ENCODE results near the gene MTG2.

DNA sequence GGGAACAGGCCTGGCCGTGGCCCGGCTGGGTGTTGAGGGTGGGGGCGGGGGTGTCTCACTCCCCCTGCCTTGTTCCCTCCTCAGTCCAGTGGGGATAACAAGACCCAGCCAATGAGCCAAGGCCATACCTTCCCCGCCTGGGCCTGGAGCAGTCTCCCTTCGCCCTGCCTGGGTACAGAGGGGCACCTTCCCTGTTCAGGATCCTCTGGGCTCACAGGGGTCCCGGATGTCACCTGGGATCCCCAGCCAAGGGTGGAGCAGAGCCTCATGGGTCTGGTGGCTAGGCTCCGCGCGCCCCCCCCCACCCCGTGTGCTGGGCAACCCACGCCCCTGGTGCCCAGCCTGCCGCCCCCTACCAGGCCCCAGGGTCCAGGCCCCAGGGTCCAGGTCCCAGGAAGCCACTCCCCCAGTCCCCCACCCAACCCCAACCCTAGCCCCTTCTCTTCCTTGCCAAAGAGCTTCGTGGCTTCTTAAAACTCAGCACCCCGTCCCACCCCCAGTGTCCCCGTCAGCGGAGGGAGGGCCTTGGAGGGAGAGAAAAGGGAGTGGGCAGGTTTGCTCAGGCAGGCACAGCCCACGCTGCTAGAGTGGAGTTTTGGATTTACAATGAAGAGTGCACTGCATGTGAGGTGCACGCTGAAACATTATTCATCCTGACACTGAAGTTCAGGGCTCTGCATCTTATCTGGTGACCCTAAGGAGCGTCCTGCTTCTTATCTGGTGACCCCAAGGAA, 25.4 kb downstream of the MTG2 start:
- TF ChIP-seq, protein P1, sequence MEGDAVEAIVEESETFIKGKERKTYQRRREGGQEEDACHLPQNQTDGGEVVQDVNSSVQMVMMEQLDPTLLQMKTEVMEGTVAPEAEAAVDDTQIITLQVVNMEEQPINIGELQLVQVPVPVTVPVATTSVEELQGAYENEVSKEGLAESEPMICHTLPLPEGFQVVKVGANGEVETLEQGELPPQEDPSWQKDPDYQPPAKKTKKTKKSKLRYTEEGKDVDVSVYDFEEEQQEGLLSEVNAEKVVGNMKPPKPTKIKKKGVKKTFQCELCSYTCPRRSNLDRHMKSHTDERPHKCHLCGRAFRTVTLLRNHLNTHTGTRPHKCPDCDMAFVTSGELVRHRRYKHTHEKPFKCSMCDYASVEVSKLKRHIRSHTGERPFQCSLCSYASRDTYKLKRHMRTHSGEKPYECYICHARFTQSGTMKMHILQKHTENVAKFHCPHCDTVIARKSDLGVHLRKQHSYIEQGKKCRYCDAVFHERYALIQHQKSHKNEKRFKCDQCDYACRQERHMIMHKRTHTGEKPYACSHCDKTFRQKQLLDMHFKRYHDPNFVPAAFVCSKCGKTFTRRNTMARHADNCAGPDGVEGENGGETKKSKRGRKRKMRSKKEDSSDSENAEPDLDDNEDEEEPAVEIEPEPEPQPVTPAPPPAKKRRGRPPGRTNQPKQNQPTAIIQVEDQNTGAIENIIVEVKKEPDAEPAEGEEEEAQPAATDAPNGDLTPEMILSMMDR (conservative IDR thresholded peaks at IDR 0.05; ENCODE audit: low read depth in 2 of 2) = no peak
- TF ChIP-seq, protein P2, sequence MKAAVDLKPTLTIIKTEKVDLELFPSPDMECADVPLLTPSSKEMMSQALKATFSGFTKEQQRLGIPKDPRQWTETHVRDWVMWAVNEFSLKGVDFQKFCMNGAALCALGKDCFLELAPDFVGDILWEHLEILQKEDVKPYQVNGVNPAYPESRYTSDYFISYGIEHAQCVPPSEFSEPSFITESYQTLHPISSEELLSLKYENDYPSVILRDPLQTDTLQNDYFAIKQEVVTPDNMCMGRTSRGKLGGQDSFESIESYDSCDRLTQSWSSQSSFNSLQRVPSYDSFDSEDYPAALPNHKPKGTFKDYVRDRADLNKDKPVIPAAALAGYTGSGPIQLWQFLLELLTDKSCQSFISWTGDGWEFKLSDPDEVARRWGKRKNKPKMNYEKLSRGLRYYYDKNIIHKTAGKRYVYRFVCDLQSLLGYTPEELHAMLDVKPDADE (IDR thresholded peaks at IDR 0.05) = no peak
- no peak for TF ChIP-seq CREB1 (CRISPR knock-in tag; IDR thresholded peaks at IDR 0.05; ENCODE audit: low read depth)
- TF ChIP-seq, protein P3, sequence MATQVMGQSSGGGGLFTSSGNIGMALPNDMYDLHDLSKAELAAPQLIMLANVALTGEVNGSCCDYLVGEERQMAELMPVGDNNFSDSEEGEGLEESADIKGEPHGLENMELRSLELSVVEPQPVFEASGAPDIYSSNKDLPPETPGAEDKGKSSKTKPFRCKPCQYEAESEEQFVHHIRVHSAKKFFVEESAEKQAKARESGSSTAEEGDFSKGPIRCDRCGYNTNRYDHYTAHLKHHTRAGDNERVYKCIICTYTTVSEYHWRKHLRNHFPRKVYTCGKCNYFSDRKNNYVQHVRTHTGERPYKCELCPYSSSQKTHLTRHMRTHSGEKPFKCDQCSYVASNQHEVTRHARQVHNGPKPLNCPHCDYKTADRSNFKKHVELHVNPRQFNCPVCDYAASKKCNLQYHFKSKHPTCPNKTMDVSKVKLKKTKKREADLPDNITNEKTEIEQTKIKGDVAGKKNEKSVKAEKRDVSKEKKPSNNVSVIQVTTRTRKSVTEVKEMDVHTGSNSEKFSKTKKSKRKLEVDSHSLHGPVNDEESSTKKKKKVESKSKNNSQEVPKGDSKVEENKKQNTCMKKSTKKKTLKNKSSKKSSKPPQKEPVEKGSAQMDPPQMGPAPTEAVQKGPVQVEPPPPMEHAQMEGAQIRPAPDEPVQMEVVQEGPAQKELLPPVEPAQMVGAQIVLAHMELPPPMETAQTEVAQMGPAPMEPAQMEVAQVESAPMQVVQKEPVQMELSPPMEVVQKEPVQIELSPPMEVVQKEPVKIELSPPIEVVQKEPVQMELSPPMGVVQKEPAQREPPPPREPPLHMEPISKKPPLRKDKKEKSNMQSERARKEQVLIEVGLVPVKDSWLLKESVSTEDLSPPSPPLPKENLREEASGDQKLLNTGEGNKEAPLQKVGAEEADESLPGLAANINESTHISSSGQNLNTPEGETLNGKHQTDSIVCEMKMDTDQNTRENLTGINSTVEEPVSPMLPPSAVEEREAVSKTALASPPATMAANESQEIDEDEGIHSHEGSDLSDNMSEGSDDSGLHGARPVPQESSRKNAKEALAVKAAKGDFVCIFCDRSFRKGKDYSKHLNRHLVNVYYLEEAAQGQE (IDR thresholded peaks at IDR 0.05; ENCODE audit: unreplicated experiment) = no peak
- TF ChIP-seq EZH2 (IDR thresholded peaks at IDR 0.05; ENCODE audit: low read depth, unreplicated experiment) = no peak

All from GM23338 (cell line).